Measurements from ENCODE around the gene PRKCZ.

DNA sequence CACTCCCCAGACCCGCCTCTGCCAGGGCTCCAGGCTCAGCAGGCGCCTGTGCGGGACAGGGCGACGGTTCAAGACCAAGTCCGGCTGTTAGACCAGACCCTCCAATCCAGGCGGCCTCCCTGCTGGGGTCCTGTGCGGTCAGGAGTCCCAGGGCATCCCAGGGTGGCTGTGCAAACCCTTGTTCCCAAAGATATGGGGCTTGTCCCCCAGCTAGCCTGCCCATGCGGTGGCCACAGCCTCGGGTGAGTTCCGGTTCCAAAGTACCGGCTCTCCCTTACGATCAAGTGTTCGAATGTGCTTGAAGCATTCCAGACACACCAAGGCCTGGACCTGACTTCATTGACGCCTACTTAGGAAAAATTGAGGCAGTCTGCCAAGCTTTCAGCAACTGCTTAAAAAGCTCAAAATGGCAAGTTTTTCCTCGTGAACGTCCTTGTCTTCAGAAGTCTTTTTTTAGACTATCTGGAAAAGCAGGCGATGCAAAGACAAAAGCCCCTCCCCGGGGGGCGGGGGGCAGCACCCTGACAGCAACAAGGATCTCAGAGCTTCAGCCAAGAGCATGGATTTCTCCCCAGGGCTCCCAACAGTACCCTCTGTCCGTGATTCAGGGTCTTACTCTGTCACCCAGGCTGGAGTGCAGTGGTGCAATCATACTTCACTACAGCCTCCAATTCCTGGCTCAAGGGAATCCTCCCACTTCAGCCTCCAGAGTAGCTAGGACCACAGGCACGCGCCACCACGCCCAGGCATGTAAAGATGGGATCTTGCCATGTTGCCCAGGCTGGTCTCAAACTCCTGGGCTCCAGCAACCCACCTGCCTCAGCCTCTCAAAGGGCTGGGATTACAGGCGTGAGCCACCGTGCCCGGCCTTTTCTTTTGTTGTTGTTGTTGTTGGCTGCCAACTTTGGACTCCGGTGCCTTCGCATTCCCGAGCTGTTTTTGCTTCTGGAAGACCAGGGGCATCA lies 142.1 kb downstream of the PRKCZ start:
- no peak for TF ChIP-seq CTCF (IDR thresholded peaks at IDR 0.05)
- TF ChIP-seq POLR2A (IDR thresholded peaks at IDR 0.05): no peak
